Globus pallidus (tissue), 1 donor: Measurements from ENCODE around the gene C4BPB.

Experiments
- DNase-seq: peaks from one replicate; pipeline ENCODE4 v3.0.0-alpha.2; 2015; ENCODE audit warnings: low spot score

The C4BPB gene

GRCh38 chr1:207085887-207086286 is 2.8 kb upstream of the C4BPB start:
- no peak for DNase-seq

- no peak for DNase-seq
Observed at GRCh38 chr1:207088161-207088560, 499 bp upstream of the C4BPB start.

GRCh38 chr1:207089627-207090355 is 1.1 kb downstream of the C4BPB start:
- DNase-seq, result no peak

GRCh38 chr1:207091200-207091908 is 2.7 kb downstream of the C4BPB start:
- DNase-seq, result no peak

GRCh38 chr1:207093944-207094343 is 5.3 kb downstream of the C4BPB start:
- no peak for DNase-seq

GRCh38 chr1:207097871-207098324 is 9.2 kb downstream of the C4BPB start:
- DNase-seq, result no peak

- no peak for DNase-seq
Observed at GRCh38 chr1:207101720-207102119, 13.1 kb downstream of the C4BPB start.

- no peak for DNase-seq
Observed at GRCh38 chr1:207102146-207102545, 13.5 kb downstream of the C4BPB start.

GRCh38 chr1:207102659-207103058 is 14.0 kb downstream of the C4BPB start:
- no peak for DNase-seq

- DNase-seq, result no peak
Observed at GRCh38 chr1:207103892-207104373, 15.3 kb downstream of the C4BPB start, which contains the start of gene C4BPA. Gene C4BPA, plus strand, starts transcription at chr1:207104233. Its CDS starts 8,793 bp downstream, at chr1:207113026.

GRCh38 chr1:207109004-207109403 is 20.3 kb downstream of the C4BPB start:
- no peak for DNase-seq

GRCh38 chr1:207112616-207113296 is 24.1 kb downstream of the C4BPB start:
- DNase-seq, result no peak

GRCh38 chr1:207115269-207115668 is 26.6 kb downstream of the C4BPB start:
- no peak for DNase-seq

GRCh38 chr1:207124389-207124788 is 35.7 kb downstream of the C4BPB start:
- DNase-seq, result no peak

- no peak for DNase-seq
Observed at GRCh38 chr1:207128336-207128921, 39.8 kb downstream of the C4BPB start.

- DNase-seq, result no peak
Observed at GRCh38 chr1:207129053-207129452, 40.4 kb downstream of the C4BPB start.

GRCh38 chr1:207130252-207131036 is 41.8 kb downstream of the C4BPB start:
- DNase-seq, result no peak

GRCh38 chr1:207131163-207131562 is 42.5 kb downstream of the C4BPB start:
- DNase-seq, result no peak

- no peak for DNase-seq
Observed at GRCh38 chr1:207134581-207134980, 45.9 kb downstream of the C4BPB start.

- DNase-seq, result no peak
Observed at GRCh38 chr1:207139616-207140015, 51.0 kb downstream of the C4BPB start.

GRCh38 chr1:207140536-207140935 is 51.9 kb downstream of the C4BPB start:
- no peak for DNase-seq
